ENCODE measurements around the gene C2CD2.
"Not testable (repeated sequence)": the region's sequence is repeated elsewhere in the genome, so short reads cannot be mapped to it uniquely, and the experiment has no call there.

The C2CD2 gene

DNA sequence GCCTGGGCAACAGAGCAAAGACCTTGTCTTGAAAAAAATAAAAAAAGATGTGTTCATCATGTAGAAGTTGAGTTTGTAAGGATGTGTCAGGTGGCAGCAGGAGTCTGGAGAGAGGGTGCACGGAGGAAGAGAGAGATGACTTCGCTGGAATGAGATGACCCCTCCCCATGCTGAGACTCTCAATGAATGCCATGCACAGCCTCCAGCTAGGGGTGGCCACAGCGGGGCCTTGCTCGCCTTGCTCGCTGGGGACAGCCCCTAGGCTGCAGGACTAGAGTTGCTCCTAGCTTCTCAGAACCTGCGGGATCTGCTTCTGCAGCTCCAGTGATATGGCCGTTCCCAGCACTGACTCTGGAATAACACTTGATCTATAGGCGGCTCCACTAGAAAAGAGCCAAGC is 6.6 kb upstream of the C2CD2 start:
- DNase-seq (ENCODE audit: extremely low spot score): no peak
- ChIA-PET POLR2A (no interaction called here), CTCF (interaction anchor here (1.8 kb wide), 2 partner anchors 10 to 21 kb away, joined by 6 read pairs; no protein-coding TSS in a partner anchor)
- TF ChIP-seq, protein P1, sequence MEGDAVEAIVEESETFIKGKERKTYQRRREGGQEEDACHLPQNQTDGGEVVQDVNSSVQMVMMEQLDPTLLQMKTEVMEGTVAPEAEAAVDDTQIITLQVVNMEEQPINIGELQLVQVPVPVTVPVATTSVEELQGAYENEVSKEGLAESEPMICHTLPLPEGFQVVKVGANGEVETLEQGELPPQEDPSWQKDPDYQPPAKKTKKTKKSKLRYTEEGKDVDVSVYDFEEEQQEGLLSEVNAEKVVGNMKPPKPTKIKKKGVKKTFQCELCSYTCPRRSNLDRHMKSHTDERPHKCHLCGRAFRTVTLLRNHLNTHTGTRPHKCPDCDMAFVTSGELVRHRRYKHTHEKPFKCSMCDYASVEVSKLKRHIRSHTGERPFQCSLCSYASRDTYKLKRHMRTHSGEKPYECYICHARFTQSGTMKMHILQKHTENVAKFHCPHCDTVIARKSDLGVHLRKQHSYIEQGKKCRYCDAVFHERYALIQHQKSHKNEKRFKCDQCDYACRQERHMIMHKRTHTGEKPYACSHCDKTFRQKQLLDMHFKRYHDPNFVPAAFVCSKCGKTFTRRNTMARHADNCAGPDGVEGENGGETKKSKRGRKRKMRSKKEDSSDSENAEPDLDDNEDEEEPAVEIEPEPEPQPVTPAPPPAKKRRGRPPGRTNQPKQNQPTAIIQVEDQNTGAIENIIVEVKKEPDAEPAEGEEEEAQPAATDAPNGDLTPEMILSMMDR (IDR thresholded peaks at IDR 0.05; ENCODE audit: control extremely low read depth, extremely low read depth, low read depth, missing control alignments): no peak

DNA sequence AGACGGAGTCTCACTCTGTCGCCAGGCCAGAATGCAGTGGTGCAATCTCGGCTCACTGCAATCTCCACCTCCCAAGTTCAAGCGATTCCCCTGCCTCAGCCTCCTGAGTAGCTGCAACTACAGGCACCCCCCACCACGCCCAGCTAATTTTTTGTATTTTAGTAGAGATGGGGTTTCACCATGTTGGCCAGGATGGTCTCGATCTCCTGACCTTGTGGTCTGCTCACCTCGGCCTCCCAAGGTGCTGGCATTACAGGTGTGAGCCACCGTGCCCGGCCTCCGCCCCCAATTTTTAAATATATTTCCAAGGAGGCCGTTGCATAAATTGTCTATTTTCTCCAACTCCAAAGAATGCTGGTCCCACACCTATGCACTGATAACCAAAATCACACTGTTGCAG is 5.9 kb upstream of the C2CD2 start:
- DNase-seq (ENCODE audit: extremely low spot score); POLR2A ChIA-PET: not testable (repeated sequence)
- CTCF ChIA-PET: interaction anchor here (1.8 kb wide), 1 partner anchor 22 kb away, joined by 6 read pairs; no protein-coding TSS in a partner anchor

DNA sequence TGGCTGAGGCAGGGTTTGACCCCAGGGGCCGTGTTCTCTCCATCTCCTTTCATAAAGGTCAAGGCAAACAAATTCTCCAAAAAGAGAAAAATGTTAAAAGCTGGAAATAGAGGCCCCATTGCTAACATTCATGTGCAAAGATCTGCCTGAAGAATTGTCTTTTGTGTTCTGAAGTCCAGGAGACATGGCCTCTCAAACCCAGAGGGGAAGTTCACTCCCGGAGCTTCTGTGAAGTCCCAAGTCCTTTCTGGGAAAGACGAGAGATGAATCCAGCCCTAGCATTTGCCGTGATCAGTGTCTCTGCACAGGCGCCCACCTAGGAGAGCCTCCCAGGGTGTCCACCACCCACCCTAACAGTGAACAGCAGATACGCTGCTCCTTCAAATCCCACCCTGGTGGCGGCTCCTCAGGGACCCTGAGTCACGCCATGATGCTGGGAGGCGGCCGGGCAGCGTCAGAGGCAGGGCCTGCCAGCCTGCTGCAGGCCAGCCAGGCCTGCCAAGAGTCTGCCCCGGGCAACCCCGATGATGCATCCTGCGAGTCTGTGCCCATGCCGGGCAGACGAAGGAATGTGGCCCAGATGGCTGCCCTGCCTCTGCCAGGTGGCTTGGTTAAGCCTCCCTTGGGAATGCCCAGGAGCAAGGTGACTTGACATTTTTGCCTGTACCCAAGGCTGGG is 5.2 kb upstream of the C2CD2 start:
- TF ChIP-seq, protein P1 (IDR thresholded peaks at IDR 0.05; ENCODE audit: control extremely low read depth, extremely low read depth, low read depth, missing control alignments): no peak
- ChIA-PET CTCF (interaction anchor here (1.3 kb wide), 1 partner anchor 26 kb away, joined by 3 read pairs; no protein-coding TSS in a partner anchor), POLR2A (no interaction called here)
- DNase-seq (ENCODE audit: extremely low spot score): no peak

DNA sequence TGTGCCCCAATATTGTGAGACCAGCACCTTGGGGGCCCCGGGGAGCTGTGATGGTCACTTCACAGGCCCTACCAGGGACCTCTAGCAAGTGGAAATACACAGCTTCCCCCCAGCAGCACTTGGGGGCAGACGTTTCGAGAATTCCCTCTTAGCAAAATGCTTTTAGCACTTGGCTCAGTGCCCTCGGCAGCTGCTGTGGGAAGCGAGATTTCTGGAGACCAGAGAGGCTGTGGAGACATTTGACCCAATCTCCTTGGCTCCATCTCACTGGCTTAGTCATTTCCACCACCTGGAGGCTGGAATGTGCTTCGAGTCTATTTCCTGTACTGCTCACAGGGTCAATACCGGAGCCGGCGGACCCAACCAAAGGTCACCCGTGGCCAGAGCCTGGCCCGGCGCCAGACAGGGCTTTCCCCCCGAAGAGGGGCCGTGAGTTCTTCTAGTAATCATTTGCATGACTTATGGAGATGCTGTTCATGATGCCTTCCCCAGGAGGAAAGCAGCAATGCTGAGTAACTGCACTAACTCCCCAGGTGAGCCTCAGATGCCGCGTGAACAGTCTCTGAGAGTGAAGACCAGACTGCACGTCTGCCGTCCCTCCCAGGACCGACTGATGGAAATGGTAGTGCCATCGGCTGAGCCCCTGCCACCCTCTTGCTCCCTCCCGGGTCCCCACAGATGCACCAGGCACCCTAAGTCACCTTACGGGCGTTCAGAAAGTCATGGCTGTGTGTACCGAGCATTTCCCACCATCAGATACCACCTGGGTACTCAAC is 4.4 kb upstream of the C2CD2 start:
- no peak for DNase-seq (ENCODE audit: extremely low spot score)
- ChIA-PET CTCF (interaction anchor here (0.9 to 1.3 kb wide), 2 partner anchors 27 kb away, joined by 3 read pairs; no protein-coding TSS in a partner anchor), POLR2A (no interaction called here)
- TF ChIP-seq, protein P1 (IDR thresholded peaks at IDR 0.05; ENCODE audit: control extremely low read depth, extremely low read depth, low read depth, missing control alignments): no peak

DNA sequence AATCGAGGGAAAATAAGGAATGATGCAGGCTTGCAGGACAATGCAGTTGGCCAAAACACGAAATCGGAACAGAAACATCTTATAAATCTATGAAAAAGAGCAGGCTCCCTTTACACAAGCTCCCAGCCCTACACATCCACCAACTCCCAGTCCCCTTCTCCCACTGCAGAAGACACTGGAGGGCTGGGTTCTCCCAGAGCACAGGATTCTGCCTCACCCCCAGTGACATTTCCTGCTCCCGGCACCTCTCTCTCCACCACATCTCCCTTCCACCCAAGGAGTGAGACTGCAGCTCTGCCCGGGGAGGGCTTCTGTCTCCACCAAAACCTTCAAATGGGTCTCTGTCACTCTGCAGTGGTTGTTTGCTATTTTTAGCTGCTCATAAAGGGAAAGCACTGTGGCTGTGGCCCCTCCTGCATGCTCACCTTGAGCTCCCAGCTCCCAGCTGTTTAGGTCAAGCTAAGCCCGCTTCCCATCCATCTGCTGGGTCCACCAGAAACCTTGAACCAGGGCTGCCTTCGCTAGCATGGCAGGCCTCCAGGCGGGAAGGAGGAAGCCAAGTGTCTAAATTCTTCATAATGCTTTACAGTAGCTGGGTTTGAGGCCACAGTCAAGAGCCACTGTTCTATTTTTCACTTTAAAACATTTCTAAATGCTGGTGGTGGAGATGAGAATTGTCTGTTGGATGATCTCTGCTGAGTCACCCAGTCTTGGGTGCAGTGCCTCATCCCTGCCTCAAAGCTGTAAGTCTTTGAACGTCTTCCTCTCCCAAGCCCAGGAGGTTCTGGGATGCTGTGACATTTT is 3.3 kb upstream of the C2CD2 start:
- ChIA-PET POLR2A (no interaction called here), CTCF (interaction anchor here (0.9 kb wide), 1 partner anchor 28 kb away, joined by 3 read pairs; no protein-coding TSS in a partner anchor)
- DNase-seq (ENCODE audit: extremely low spot score): no peak
- TF ChIP-seq, protein P1 (IDR thresholded peaks at IDR 0.05; ENCODE audit: control extremely low read depth, extremely low read depth, low read depth, missing control alignments): no peak

DNA sequence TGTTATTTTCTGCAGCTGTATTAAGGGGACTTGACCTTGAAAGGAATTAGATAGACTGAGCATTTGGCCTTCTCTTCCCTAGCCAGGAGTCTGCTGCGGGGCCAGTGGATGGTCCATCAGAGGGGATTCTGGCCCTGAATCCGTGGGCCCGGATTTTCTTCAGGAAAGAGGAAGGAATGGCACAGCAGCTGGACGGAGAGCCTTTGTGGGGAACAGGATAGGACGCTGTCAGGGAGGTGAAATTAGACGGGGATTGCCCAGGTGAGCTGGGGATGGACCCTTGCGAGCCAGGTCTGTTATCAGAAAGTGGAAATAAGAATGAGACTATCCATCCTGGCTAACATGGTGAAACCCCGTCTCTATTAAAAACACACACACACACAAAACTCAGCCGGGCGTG is 1.7 kb upstream of the C2CD2 start:
- CTCF ChIA-PET: interaction anchor here (0.9 to 1.2 kb wide), 2 partner anchors 12 to 78 kb away, joined by 3 to 4 read pairs; no protein-coding TSS in a partner anchor
- POLR2A ChIA-PET: no interaction called here
- no peak for DNase-seq (ENCODE audit: extremely low spot score)
- TF ChIP-seq, protein P1 (IDR thresholded peaks at IDR 0.05; ENCODE audit: control extremely low read depth, extremely low read depth, low read depth, missing control alignments): no peak

Data from GM10248 (cell line).